B cell (primary cell): ENCODE measurements around the gene CST7. TPM values are rescaled to one million over a fixed set of nuclear protein-coding genes. Genes with fewer than 3 reads are reported as not detected.

ENCODE experiments used
- ATAC-seq: fragments of 200-7000 bp; cut with Tn5 transposase; one replicate; pipeline ENCODE4 v1.10.0; 2021; ENCODE audit warnings: low read depth, mild to moderate bottlenecking, moderate number of reproducible peaks, moderate library complexity
- CTCF ChIA-PET: fragments of 350-600 bp; sonication (Branson Sonifier 250); formaldehyde crosslinking; loops from one replicate; lab custom pipeline; 2021; ENCODE audit warnings: antibody characterized with exemption, inconsistent platforms; lab: Charles Lee
- POLR2A ChIA-PET: fragments of 350-600 bp; sonication (Branson Sonifier 250); formaldehyde crosslinking; loops from one replicate; lab custom pipeline; 2021; ENCODE audit warnings: antibody characterized with exemption; lab: Charles Lee
- DNase-seq: peaks from one replicate; pipeline ENCODE4 v3.0.0; 2013
- H2AFZ ChIP-seq: 2 replicates; pipeline ENCODE4 v1.6.1; 2012; ENCODE audit warnings: mild to moderate bottlenecking, low read depth, low read length; ENCODE audit not compliant: insufficient read depth, poor library complexity, severe bottlenecking
- H3K27ac ChIP-seq, 2 donors: 1 replicate in 1 of 2; 2 replicates in 1 of 2; pipeline ENCODE4 v1.5.1; 2012 to 2013; ENCODE audit warnings: low read length in 2 of 2, mild to moderate bottlenecking in 2 of 2, moderate library complexity in 1 of 2
- H3K27me3 ChIP-seq, 4 experiments: fragments of 200-600 bp in 1 of 4; sonication (generic) in 1 of 4; replicated peaks in 1 of 4; 1 replicate in 2 of 4; 2 replicates in 2 of 4; pipeline versions ENCODE4 v1.6.1 to v1.7.0; 2013 to 2016; ENCODE audit warnings: low read length in 3 of 4, mild to moderate bottlenecking in 2 of 4, mixed read lengths in 1 of 4, moderate library complexity in 1 of 4; ENCODE audit not compliant: insufficient read depth in 4 of 4, control insufficient read depth in 3 of 4; ENCODE audit errors: control extremely low read depth in 1 of 4
- H3K36me3 ChIP-seq, 2 experiments: replicated peaks in 1 of 2; 1 replicate in 1 of 2; 2 replicates in 1 of 2; pipeline versions ENCODE4 v1.6.1 to v1.7.1; 2013; ENCODE audit warnings: low read length in 1 of 2; ENCODE audit not compliant: insufficient read depth in 2 of 2, control insufficient read depth in 1 of 2; ENCODE audit errors: control extremely low read depth in 1 of 2, extremely low read depth in 1 of 2
- H3K4me1 ChIP-seq, 2 donors: fragments of 200-600 bp in 1 of 2; sonication (generic) in 1 of 2; 1 replicate in 1 of 2; 2 replicates in 1 of 2; pipeline versions ENCODE4 v1.5.1 to v1.6.1; 2013 to 2017; ENCODE audit warnings: low read length in 2 of 2; ENCODE audit not compliant: control insufficient read depth in 2 of 2, insufficient read depth in 2 of 2
- H3K4me2 ChIP-seq: replicated peaks from 2 replicates; pipeline ENCODE3; 2012; ENCODE audit warnings: mild to moderate bottlenecking, low read depth, low read length; ENCODE audit not compliant: poor library complexity, severe bottlenecking
- H3K4me3 ChIP-seq, 5 experiments: fragments of 200-600 bp in 1 of 5; sonication (generic) in 1 of 5; 1 replicate in 3 of 5; 2 replicates in 2 of 5; pipeline versions ENCODE4 v1.5.1 to v1.7.0; 2011 to 2016; ENCODE audit warnings: low read length in 4 of 5, mild to moderate bottlenecking in 4 of 5, low read depth in 2 of 5, control low read depth in 1 of 5, moderate library complexity in 1 of 5; ENCODE audit not compliant: insufficient read depth in 1 of 5; ENCODE audit errors: control extremely low read depth in 1 of 5, extremely low read depth in 1 of 5
- H3K79me2 ChIP-seq: fragments of 200-600 bp; sonication (generic); one replicate; pipeline ENCODE4 v1.6.0; 2016; ENCODE audit warnings: low read length; ENCODE audit not compliant: control insufficient read depth, insufficient read depth
- H3K9ac ChIP-seq: fragments of 200-600 bp; sonication (generic); 2 replicates; pipeline ENCODE4 v1.6.1; 2017; ENCODE audit warnings: mild to moderate bottlenecking, low read length, moderate library complexity
- H3K9me3 ChIP-seq, 3 donors: one replicate each; pipeline versions ENCODE4 v1.6.1 to v1.7.1; 2013; ENCODE audit warnings: low read length in 2 of 3; ENCODE audit not compliant: control insufficient read depth in 2 of 3, insufficient read depth in 1 of 3; ENCODE audit errors: control extremely low read depth in 1 of 3
- H4K20me1 ChIP-seq: 2 replicates; pipeline ENCODE4 v1.6.0; 2012; ENCODE audit warnings: mild to moderate bottlenecking, low read length; ENCODE audit not compliant: insufficient read depth, control insufficient read depth, poor library complexity, severe bottlenecking
- H3K27ac Mint-ChIP-seq: one replicate; pipeline ENCODE4 v1.8.0; 2021; ENCODE audit warnings: mixed read lengths
- H3K27me3 Mint-ChIP-seq: one replicate; pipeline ENCODE4 v1.8.0; 2021; ENCODE audit warnings: mixed read lengths
- H3K4me1 Mint-ChIP-seq: one replicate; pipeline ENCODE4 v1.8.0; 2021; ENCODE audit warnings: mixed read lengths
- H3K4me3 Mint-ChIP-seq: one replicate; pipeline ENCODE4 v1.8.0; 2021; ENCODE audit warnings: mixed read lengths
- H3K9me3 Mint-ChIP-seq: one replicate; pipeline ENCODE4 v1.8.0; 2022; ENCODE audit warnings: mixed read lengths; ENCODE audit not compliant: insufficient read depth
- CTCF ChIP-seq: fragments of 200-600 bp; IDR thresholded peaks from one replicate; pipeline ENCODE4 v1.8.0; 2022; ENCODE audit warnings: antibody characterized with exemption, mild to moderate bottlenecking
- EZH2 ChIP-seq: IDR thresholded peaks from 2 replicates; pipeline ENCODE4 v1.6.1; 2012; ENCODE audit warnings: borderline replicate concordance, low read depth, mild to moderate bottlenecking, moderate library complexity, low read length; ENCODE audit not compliant: insufficient read depth, poor library complexity, severe bottlenecking
- WGBS: methylation state at CpG from one replicate; pipeline ENCODE4 v1.1.5; 2013; ENCODE audit warnings: missing lambda C conversion rate; ENCODE audit not compliant: insufficient coverage; 5-methylcytosine and 5-hydroxymethylcytosine counted together
- intact Hi-C: fragments of 100-400 bp; cut with micrococcal nuclease; formaldehyde crosslinking; loops from one replicate; pipeline ENCODE4 v1.10.0; 2022
- polyA plus RNA-seq: library from polyadenylated mRNA; depleted of rRNA; stranded (reverse); fragments of >200 nt; gene quantifications from 2 replicates; pipeline ENCODE4 v1.2.3, GENCODE V29; 2012
- total RNA-seq, 2 donors: library from RNA; stranded (reverse); fragments of 120-200 nt in 1 of 2; gene quantifications; 1 replicate in 1 of 2; 2 replicates in 1 of 2; pipeline versions ENCODE4 v1.2.3 to v1.2.4, GENCODE V29; 2013 to 2022

Gene CST7
- total and polyA plus RNA-seq, 2 donors (not counting 1 experiment from before 2014, with no cell fraction given): 0.94 to 3.4 TPM

- Mint-ChIP-seq H3K27me3 (peaks cover 12% of the 10 kb centered on the region), H3K9me3 (peaks cover 4% of the 10 kb centered on the region), H3K27ac (no peak overlapping the region), H3K4me1 (no peaks in the 10 kb centered on the region), H3K4me3 (no peak overlapping the region)
- H3K9ac ChIP-seq: no peak overlapping the region
- no peaks in the 10 kb centered on the region for H3K4me1 ChIP-seq
- H2AFZ ChIP-seq: no peak overlapping the region
- 90% methylated on average over 7 of the region's 7 CpGs for WGBS
- no peaks in the 10 kb centered on the region for H4K20me1 ChIP-seq
- no peak overlapping the region for H3K4me2 ChIP-seq
- no peaks in the 10 kb centered on the region for H3K36me3 ChIP-seq
- ATAC-seq (no peak), DNase-seq (no peak)
- peaks cover 0 to 2% (median 0%) of the 10 kb centered on the region in 4 experiments for H3K27me3 ChIP-seq
- H3K9me3 ChIP-seq: peaks cover 0 to 17% (median 3%) of the 10 kb centered on the region in 3 donors
- ChIA-PET POLR2A (no interaction called here), CTCF (no interaction called here)
- no peaks in the 10 kb centered on the region for H3K79me2 ChIP-seq
- no peak overlapping the region for H3K4me3 ChIP-seq
- TF ChIP-seq CTCF (no peak), EZH2 (no peak)
- intact Hi-C loops: no loop called here
- no peak overlapping the region for H3K27ac ChIP-seq
Observed at GRCh38 chr20:24936526-24937407, 12.3 kb upstream of the CST7 start.

- WGBS: no CpG with 5 or more reads among the region's 1 CpG
- Histone ChIP-seq H3K4me2 (no peak overlapping the region), H3K9me3 (peaks cover 0 to 20% (median 3%) of the 10 kb centered on the region in 3 donors), H3K4me1 (no peaks in the 10 kb centered on the region), H3K36me3 (no peaks in the 10 kb centered on the region), H3K9ac (no peak overlapping the region), H4K20me1 (no peaks in the 10 kb centered on the region), H3K79me2 (no peaks in the 10 kb centered on the region), H3K4me3 (no peak overlapping the region), H3K27ac (no peak overlapping the region), H2AFZ (no peak overlapping the region), H3K27me3 (peaks cover 0 to 2% (median 0%) of the 10 kb centered on the region in 4 experiments)
- Mint-ChIP-seq H3K4me1 (no peaks in the 10 kb centered on the region), H3K27ac (no peak overlapping the region), H3K9me3 (peaks cover 4% of the 10 kb centered on the region), H3K27me3 (peaks cover 8% of the 10 kb centered on the region), H3K4me3 (no peak overlapping the region)
- ChIA-PET POLR2A (no interaction called here), CTCF (no interaction called here)
- TF ChIP-seq CTCF (no peak), EZH2 (no peak)
- no peak for ATAC-seq
- intact Hi-C loops: no loop called here
- DNase-seq: no peak
Observed at GRCh38 chr20:24937579-24937978, 11.5 kb upstream of the CST7 start.
